GM18907 (cell line): Measurements from ENCODE around the gene TMEM87A.

Experiments used
- ATAC-seq: cut with Tn5 transposase; IDR thresholded peaks from one replicate; pipeline ENCODE4 v1.9.1; 2021; ENCODE audit warnings: mild to moderate bottlenecking, moderate library complexity; ENCODE audit not compliant: unreplicated experiment

Gene TMEM87A

DNA sequence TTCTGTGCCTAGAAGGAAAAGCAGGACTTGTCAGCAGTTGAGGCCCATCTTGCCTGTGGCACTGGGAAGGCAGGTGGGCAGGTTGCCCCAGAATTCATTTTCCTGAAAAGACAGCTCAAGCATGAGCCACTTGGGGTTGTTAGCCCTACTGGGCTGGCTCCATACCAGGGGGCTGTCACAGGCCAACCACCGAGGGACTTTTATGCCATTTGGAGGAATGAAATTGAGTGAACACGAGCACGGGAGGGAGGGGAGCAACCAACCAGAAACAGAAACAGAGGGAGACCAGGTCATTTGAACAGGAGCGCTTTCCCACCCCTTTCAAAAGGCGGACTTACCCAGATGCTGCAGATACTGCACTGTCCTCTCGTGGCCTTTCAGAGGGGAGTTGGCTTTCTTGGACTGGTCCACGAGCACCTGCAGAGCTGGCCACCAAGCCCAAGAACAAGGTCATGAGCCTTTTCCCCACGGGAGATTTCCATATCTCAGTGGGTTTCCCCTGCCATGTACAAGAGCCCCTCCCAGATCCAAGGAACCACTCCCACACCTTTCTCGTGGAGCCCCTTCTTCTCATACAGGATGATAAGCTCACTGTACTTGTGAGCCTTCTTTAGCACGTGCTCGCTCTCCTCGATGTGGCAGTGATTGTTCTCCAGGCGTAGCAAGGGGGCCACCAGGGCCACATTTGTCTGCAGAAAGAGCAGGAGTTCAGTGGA lies 106.8 kb downstream of the TMEM87A start:
- no peak for ATAC-seq

DNA sequence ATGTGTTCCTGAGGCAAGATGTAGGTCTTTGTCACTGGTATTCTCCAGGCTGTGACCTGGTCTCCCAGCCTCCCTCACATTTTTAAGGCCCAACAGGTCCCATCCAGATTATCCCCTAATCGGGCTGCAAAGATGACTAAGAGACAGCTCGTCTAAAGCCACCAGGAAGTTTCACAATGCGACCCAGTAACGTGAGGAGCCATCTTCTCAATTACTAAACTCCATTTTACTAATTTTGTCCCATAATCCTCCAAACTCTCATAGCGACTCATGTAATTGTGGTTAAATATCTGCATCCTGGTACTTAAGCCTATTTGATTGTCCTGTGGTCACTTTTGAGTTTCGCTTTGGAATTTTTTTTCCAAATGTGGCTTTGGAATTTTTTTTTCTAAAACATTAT lies 108.1 kb downstream of the TMEM87A start:
- no peak for ATAC-seq

DNA sequence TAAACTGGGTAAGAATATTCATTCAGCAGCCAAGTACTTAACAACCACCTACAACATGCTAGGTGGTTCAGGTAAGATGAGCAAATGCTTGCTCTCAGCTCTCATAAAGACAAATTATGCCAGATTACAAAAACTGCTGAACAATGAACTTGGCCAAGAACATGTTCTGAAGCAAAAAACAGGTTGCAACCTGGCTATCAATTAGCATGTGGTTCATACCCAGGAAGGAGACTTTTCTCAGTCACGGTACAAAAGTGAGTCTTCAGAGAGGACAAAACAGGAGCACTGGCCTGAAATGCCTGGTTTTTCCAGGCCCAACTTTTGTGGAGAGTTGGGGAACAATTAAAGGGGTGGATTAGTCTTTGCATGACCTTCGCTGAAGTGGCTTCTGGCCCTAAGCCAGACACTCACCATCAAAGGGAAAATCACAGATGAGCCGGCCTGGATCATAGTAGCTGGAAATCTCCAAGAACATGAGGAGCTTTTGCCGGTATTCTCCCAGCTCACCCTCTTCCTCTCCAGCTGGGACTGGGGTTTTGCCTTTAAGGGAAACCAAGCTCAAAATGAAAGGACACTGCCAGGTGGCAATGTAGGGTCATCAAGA lies 109.2 kb downstream of the TMEM87A start:
- ATAC-seq: no peak

DNA sequence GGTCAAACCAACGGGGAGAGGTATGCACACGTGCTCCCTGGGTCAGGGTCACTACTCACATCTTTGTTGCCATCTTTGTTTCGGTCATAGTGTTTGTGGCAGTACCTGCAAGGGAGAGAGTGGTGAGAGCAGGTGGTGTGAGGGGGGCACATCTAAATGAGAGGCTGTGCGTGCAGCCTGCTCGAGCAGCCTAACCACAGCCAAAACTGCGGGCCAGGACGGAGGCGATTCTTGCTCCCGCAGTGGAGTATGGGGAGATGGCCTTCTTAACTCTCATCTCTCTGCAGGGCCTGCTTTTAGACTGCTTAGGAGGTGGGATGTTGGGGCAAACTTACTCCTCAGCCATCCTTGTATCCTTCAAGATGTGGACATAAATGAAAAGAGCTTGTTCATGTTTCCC lies 109.9 kb downstream of the TMEM87A start:
- no peak for ATAC-seq
